DND-41 (cell line): ENCODE data around the gene TSHB.

Experiments used
- ATAC-seq: fragments of 200-7000 bp; cut with Tn5 transposase; 3 replicates; pipeline ENCODE4 v1.9.1; 2021; ENCODE audit warnings: low read depth; ENCODE audit not compliant: insufficient read depth
- DNase-seq: peaks from one replicate; pipeline ENCODE4 v3.0.0-alpha.2; 2020
- H2AFZ ChIP-seq: 2 replicates; pipeline ENCODE4 v1.6.0; 2012; ENCODE audit warnings: low read depth, low read length
- H3K27ac ChIP-seq: 2 replicates; pipeline ENCODE4 v1.5.1; 2012; ENCODE audit warnings: low read length, inconsistent platforms
- H3K27me3 ChIP-seq: fragments of 200-600 bp; sonication (generic); 2 replicates; pipeline ENCODE4 v1.6.0; 2012; ENCODE audit warnings: low read length, mild to moderate bottlenecking, inconsistent platforms; ENCODE audit not compliant: insufficient read depth, poor library complexity
- H3K36me3 ChIP-seq: 2 replicates; pipeline ENCODE4 v1.5.1; 2012; ENCODE audit warnings: low read length, inconsistent platforms; ENCODE audit not compliant: insufficient read depth
- H3K4me1 ChIP-seq: 2 replicates; pipeline ENCODE4 v1.5.1; 2012; ENCODE audit warnings: mild to moderate bottlenecking, low read length; ENCODE audit not compliant: insufficient read depth
- H3K4me2 ChIP-seq: 2 replicates; pipeline ENCODE4 v1.6.0; 2012; ENCODE audit warnings: mild to moderate bottlenecking, moderate library complexity, low read length, inconsistent platforms; ENCODE audit not compliant: insufficient read depth
- H3K4me3 ChIP-seq, 2 experiments: fragments of 200-600 bp in 1 of 2; shearing (Covaris generic) in 1 of 2; 2 replicates each; pipeline ENCODE4 v1.5.1; 2012 to 2016; ENCODE audit warnings: inconsistent platforms in 2 of 2, low read length in 2 of 2, mild to moderate bottlenecking in 2 of 2, low read depth in 1 of 2, moderate library complexity in 1 of 2
- H3K79me2 ChIP-seq: 2 replicates; pipeline ENCODE4 v1.6.0; 2012; ENCODE audit warnings: low read length, inconsistent platforms; ENCODE audit not compliant: insufficient read depth
- H3K9ac ChIP-seq: 2 replicates; pipeline ENCODE4 v1.6.0; 2012; ENCODE audit warnings: low read depth, mild to moderate bottlenecking, inconsistent platforms, low read length, moderate library complexity
- H3K9me3 ChIP-seq: 2 replicates; pipeline ENCODE4 v1.5.1; 2012; ENCODE audit warnings: low read length, moderate library complexity, mild to moderate bottlenecking, inconsistent platforms; ENCODE audit not compliant: insufficient read depth, severe bottlenecking
- H4K20me1 ChIP-seq: 2 replicates; pipeline ENCODE4 v1.6.0; 2012; ENCODE audit warnings: low read length; ENCODE audit not compliant: insufficient read depth
- EZH2 ChIP-seq: IDR thresholded peaks from 3 replicates; pipeline ENCODE4 v1.6.1; 2012; ENCODE audit warnings: borderline replicate concordance, low read depth, mild to moderate bottlenecking, moderate library complexity, low read length, inconsistent platforms; ENCODE audit not compliant: severe bottlenecking
- TF ChIP-seq, protein P1 (sequence below): IDR thresholded peaks from 2 replicates; pipeline ENCODE4 v1.5.1; 2012; ENCODE audit warnings: borderline replicate concordance, low read length, moderate library complexity, mild to moderate bottlenecking; ENCODE audit not compliant: poor library complexity, severe bottlenecking; ENCODE audit errors: extremely low read depth

TSHB gene

DNA sequence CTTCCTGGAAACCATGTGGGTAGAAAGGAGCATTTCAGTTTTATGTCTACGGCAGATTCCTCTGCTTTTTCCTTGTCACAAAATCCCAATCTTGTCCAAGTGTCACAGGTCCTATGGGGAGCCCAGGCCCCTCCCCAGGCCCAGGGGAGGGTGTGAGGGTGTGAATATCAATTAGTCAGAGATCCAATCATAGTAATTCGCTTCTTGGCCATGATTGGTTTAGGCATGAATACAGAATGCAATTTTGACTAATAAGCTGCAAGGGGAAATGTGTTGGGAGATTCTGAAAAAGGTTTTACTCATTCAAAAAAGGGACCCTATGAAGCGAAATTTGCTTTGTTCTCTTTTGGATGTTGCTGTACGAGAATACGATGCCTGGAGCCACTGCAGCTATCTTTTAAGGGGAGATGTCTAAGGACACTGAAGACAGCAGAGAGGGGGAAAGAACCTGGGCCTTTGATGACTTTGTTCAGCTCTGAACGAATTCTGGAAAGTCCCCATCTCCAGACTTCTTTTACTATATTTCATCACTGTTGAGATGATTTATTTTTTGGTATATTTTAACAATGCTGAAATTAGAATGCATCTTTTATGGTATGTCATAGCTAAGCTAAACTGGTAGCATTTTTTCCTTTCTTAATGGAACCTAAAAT, 41.5 kb downstream of the TSHB start:
- DNase-seq (no peak), ATAC-seq (no peak)
- peaks cover 9% of the 10 kb centered on the region for H3K27me3 ChIP-seq
- no peaks in the 10 kb centered on the region for H3K9me3 ChIP-seq
- H3K4me3 ChIP-seq, result no peak overlapping the region
- no peaks in the 10 kb centered on the region for H3K4me1 ChIP-seq
- H2AFZ ChIP-seq, result no peak overlapping the region
- H3K9ac ChIP-seq, result no peak overlapping the region
- no peak overlapping the region for H3K27ac ChIP-seq
- H3K79me2 ChIP-seq, result no peaks in the 10 kb centered on the region
- no peak overlapping the region for H3K4me2 ChIP-seq
- no peak for TF ChIP-seq EZH2
- TF ChIP-seq, protein P1, sequence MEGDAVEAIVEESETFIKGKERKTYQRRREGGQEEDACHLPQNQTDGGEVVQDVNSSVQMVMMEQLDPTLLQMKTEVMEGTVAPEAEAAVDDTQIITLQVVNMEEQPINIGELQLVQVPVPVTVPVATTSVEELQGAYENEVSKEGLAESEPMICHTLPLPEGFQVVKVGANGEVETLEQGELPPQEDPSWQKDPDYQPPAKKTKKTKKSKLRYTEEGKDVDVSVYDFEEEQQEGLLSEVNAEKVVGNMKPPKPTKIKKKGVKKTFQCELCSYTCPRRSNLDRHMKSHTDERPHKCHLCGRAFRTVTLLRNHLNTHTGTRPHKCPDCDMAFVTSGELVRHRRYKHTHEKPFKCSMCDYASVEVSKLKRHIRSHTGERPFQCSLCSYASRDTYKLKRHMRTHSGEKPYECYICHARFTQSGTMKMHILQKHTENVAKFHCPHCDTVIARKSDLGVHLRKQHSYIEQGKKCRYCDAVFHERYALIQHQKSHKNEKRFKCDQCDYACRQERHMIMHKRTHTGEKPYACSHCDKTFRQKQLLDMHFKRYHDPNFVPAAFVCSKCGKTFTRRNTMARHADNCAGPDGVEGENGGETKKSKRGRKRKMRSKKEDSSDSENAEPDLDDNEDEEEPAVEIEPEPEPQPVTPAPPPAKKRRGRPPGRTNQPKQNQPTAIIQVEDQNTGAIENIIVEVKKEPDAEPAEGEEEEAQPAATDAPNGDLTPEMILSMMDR, result no peak
- H3K36me3 ChIP-seq, result no peaks in the 10 kb centered on the region
- no peaks in the 10 kb centered on the region for H4K20me1 ChIP-seq

DNA sequence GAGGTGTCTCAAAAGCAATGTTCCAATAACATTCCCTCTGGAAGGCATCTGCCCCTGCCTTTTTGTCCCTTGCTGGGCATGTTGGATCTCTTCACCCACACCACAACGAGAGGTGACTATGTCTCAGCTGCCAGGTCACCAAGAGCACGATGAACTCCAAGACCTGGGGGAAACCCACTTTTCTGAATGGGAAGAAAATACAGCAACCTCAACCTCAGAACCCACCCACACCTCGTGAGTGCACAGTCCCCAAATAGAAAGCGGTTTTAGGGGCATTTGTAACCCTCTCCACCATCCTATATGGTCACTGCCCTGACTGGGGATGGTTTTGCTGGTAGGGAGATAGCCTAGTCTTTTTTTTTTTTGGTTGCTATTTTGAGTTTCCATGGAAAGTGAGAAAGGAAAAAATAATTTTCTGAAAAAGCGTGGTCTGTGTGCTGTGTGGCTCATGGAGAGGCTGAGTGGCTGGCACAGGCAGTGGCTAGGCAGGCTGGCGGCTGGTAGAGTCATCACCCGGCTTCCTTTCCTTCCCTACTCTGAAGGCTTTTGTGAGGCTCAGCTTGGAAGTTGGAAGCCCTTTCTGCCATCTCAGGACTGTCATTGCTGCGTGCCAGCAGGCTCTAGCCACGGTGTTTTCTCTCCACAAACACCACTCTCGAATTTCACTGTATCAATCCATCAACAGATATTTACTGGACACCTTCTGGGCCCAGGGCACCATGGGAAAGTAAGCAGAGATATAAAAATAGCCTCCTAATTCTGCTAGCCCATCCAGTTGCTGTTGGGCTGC, 43.9 kb downstream of the TSHB start:
- Histone ChIP-seq H3K4me2 (no peak overlapping the region), H3K9me3 (no peaks in the 10 kb centered on the region), H3K27me3 (peaks cover 17% of the 10 kb centered on the region), H3K79me2 (no peaks in the 10 kb centered on the region), H3K36me3 (no peaks in the 10 kb centered on the region), H2AFZ (no peak overlapping the region), H4K20me1 (no peaks in the 10 kb centered on the region), H3K4me3 (no peak overlapping the region), H3K9ac (no peak overlapping the region), H3K4me1 (no peaks in the 10 kb centered on the region), H3K27ac (no peak overlapping the region)
- ATAC-seq (no peak), DNase-seq (no peak)
- TF ChIP-seq, protein P1, result no peak
- TF ChIP-seq EZH2, result no peak

DNA sequence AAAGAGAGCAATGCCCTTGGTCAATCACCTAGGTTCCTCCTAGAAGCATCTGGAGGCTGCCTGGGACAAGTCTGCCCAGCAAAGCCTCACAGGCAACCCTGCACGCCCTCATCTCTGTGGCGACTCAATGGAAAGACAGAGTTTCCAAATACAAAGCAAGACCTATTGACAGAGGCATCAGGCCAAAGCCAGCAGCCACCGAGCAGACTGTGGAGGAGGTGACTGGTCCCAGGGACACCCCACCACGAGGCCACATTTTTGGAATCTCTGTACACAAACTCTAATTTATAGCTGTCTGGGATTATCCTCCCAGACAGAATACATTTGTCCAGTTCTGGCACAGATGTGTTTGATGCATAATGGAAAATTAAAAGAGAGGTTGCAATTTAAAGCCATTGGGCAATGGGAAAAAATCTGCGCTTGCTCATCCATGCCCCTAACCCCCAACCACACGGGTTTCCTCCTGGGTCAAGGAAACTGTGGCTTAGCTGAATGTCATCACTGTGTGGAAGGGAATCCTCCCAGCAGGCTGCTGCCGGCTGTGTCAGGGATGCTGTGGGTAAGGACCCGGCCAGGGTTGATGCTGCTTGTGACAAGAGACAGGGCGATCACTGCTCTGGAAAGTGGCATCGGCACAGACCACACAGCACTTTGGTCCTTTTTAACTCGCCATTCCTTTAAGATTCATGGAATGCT, 45.4 kb downstream of the TSHB start:
- H2AFZ ChIP-seq, result no peak overlapping the region
- no peaks in the 10 kb centered on the region for H3K36me3 ChIP-seq
- no peak overlapping the region for H3K9ac ChIP-seq
- H3K27ac ChIP-seq, result no peak overlapping the region
- no peak overlapping the region for H3K4me2 ChIP-seq
- DNase-seq (no peak), ATAC-seq (no peak)
- no peaks in the 10 kb centered on the region for H3K79me2 ChIP-seq
- no peaks in the 10 kb centered on the region for H4K20me1 ChIP-seq
- H3K4me1 ChIP-seq, result no peaks in the 10 kb centered on the region
- H3K9me3 ChIP-seq, result no peaks in the 10 kb centered on the region
- H3K27me3 ChIP-seq, result peaks cover 17% of the 10 kb centered on the region
- no peak overlapping the region for H3K4me3 ChIP-seq
- TF ChIP-seq, protein P1, result no peak
- no peak for TF ChIP-seq EZH2
